ENCODE results near the gene PAK5. TPM values are rescaled to one million over a fixed set of nuclear protein-coding genes. Genes with fewer than 3 reads are reported as not detected.

PAK5 gene
- total RNA-seq, 1 donor = not detected

GRCh38 chr20:9503526-9504245 lies 335.2 kb downstream of the PAK5 start:
- DNase-seq (ENCODE audit: low read depth in 2 of 3, low spot score in 2 of 3) = peak in 2 of 3 donors; percentile 58 to 77

- DNase-seq (ENCODE audit: low read depth in 2 of 3, low spot score in 2 of 3) = no peak
Observed at GRCh38 chr20:9501473-9501872, 337.4 kb downstream of the PAK5 start.

GRCh38 chr20:9500121-9500520 lies 338.8 kb downstream of the PAK5 start:
- DNase-seq (ENCODE audit: low read depth in 2 of 3, low spot score in 2 of 3) = no peak

GRCh38 chr20:9499126-9499899 lies 339.6 kb downstream of the PAK5 start:
- DNase-seq (ENCODE audit: low read depth in 2 of 3, low spot score in 2 of 3) = no peak

- no peak for DNase-seq (ENCODE audit: low read depth in 2 of 3, low spot score in 2 of 3)
Observed at GRCh38 chr20:9498322-9498721, 340.6 kb downstream of the PAK5 start.

GRCh38 chr20:9496155-9496554 lies 342.7 kb downstream of the PAK5 start:
- DNase-seq (ENCODE audit: low read depth in 2 of 3, low spot score in 2 of 3) = no peak

GRCh38 chr20:9495701-9496100 lies 343.2 kb downstream of the PAK5 start:
- no peak for DNase-seq (ENCODE audit: low read depth in 2 of 3, low spot score in 2 of 3)

- DNase-seq (ENCODE audit: low read depth in 2 of 3, low spot score in 2 of 3) = no peak
Observed at GRCh38 chr20:9493803-9494202, 345.1 kb downstream of the PAK5 start.

- no peak for DNase-seq (ENCODE audit: low read depth in 2 of 3, low spot score in 2 of 3)
Observed at GRCh38 chr20:9492067-9492466, 346.8 kb downstream of the PAK5 start.

- DNase-seq (ENCODE audit: low read depth in 2 of 3, low spot score in 2 of 3) = no peak
Observed at GRCh38 chr20:9491324-9491723, 347.6 kb downstream of the PAK5 start.

- no peak for DNase-seq (ENCODE audit: low read depth in 2 of 3, low spot score in 2 of 3)
Observed at GRCh38 chr20:9490631-9491030, 348.2 kb downstream of the PAK5 start.

GRCh38 chr20:9490161-9490560 lies 348.7 kb downstream of the PAK5 start:
- DNase-seq (ENCODE audit: low read depth in 2 of 3, low spot score in 2 of 3) = no peak

GRCh38 chr20:9488063-9488462 lies 350.8 kb downstream of the PAK5 start:
- no peak for DNase-seq (ENCODE audit: low read depth in 2 of 3, low spot score in 2 of 3)

Other genes starting within 250 kb of the PAK5 start
- 1.3 TPM for gene ANKEF1, start 195.9 kb upstream of the PAK5 start, total RNA-seq